ENCODE measurements around the gene SARS2. TPM values are rescaled to one million over a fixed set of nuclear protein-coding genes. Genes with fewer than 3 reads are reported as not detected.

The SARS2 gene
- total and polyA plus RNA-seq, 4 experiments from 2014 or later: 9.6 to 20.2 (median 15.5) TPM

Other genes with a start within 250 kb of the SARS2 start
- gene CAPN12, start 186.3 kb downstream of the SARS2 start, total RNA-seq: 10 to 100 TPM; 16.8 to 19.5 TPM
- gene CAPN12, start 186.3 kb downstream of the SARS2 start, polyA plus RNA-seq: 1 to 10 TPM; 3.9 to 9.9 TPM
- gene LGALS7, start 157.2 kb downstream of the SARS2 start, total RNA-seq: not detected
- gene LGALS7, start 157.2 kb downstream of the SARS2 start, polyA plus RNA-seq: not detected
- not detected for gene LGALS7B, start 141.6 kb downstream of the SARS2 start, total RNA-seq
- not detected for gene LGALS7B, start 141.6 kb downstream of the SARS2 start, polyA plus RNA-seq
- 1 to 10 TPM; 4.7 to 6.1 TPM for gene LGALS4, start 117.8 kb downstream of the SARS2 start, total RNA-seq
- not detected for gene LGALS4, start 117.8 kb downstream of the SARS2 start, polyA plus RNA-seq
- 100 to 1,000 TPM; 135 to 143 TPM for gene ECH1, start 99.0 kb downstream of the SARS2 start, total RNA-seq
- 100 to 1,000 TPM; 245 to 294 TPM for gene ECH1, start 99.0 kb downstream of the SARS2 start, polyA plus RNA-seq
- gene HNRNPL, start 80.8 kb downstream of the SARS2 start, total RNA-seq: 100 to 1,000 TPM; 329 to 351 TPM
- 10 to 100 TPM; 15.2 to 76.0 TPM for gene HNRNPL, start 80.8 kb downstream of the SARS2 start, polyA plus RNA-seq
- 10 to 100 TPM; 64.4 to 65.9 TPM for gene RINL, start 52.5 kb downstream of the SARS2 start, total RNA-seq
- 10 to 100 TPM; 20.9 to 53.3 TPM for gene RINL, start 52.5 kb downstream of the SARS2 start, polyA plus RNA-seq
- gene SIRT2, start 31.1 kb downstream of the SARS2 start, total RNA-seq: 10 to 100 TPM; 47.0 to 50.0 TPM
- gene SIRT2, start 31.1 kb downstream of the SARS2 start, polyA plus RNA-seq: 10 to 100 TPM; 39.0 to 51.7 TPM
- 10 to 100 TPM; 23.9 to 26.0 TPM for gene NFKBIB, start 30.8 kb downstream of the SARS2 start, total RNA-seq
- 10 to 100 TPM in 1 of 2 donors, 1 to 10 TPM in 1; 7.2 to 15.2 TPM for gene NFKBIB, start 30.8 kb downstream of the SARS2 start, polyA plus RNA-seq
- under 1 TPM; 0.42 to 0.79 TPM for gene CCER2, start 18.6 kb downstream of the SARS2 start, total RNA-seq
- not detected for gene CCER2, start 18.6 kb downstream of the SARS2 start, polyA plus RNA-seq
- gene MRPS12, start 181 bp upstream of the SARS2 start, total RNA-seq: 10 to 100 TPM; 25.2 to 26.9 TPM
- gene MRPS12, start 181 bp upstream of the SARS2 start, polyA plus RNA-seq: 100 to 1,000 TPM in 1 of 2 donors, 10 to 100 TPM in 1; 76.4 to 118 TPM
- gene FBXO17, start 45.0 kb upstream of the SARS2 start, total RNA-seq: not detected
- not detected for gene FBXO17, start 45.0 kb upstream of the SARS2 start, polyA plus RNA-seq
- gene FBXO27, start 101.8 kb upstream of the SARS2 start, total RNA-seq: under 1 TPM; 0.64 to 0.86 TPM
- 1 to 10 TPM in 1 of 2 donors, under 1 TPM in 1; 0.42 to 1.4 TPM for gene FBXO27, start 101.8 kb upstream of the SARS2 start, polyA plus RNA-seq
- under 1 TPM in 1 of 2 experiments, not detected in 1; 0.14 TPM for gene ACP7, start 153.6 kb upstream of the SARS2 start, total RNA-seq
- gene ACP7, start 153.6 kb upstream of the SARS2 start, polyA plus RNA-seq: not detected
- 10 to 100 TPM; 13.1 to 15.7 TPM for gene PAK4, start 195.0 kb upstream of the SARS2 start, total RNA-seq
- 1 to 10 TPM; 1.3 to 2.9 TPM for gene PAK4, start 195.0 kb upstream of the SARS2 start, polyA plus RNA-seq

Data from CD4-positive, alpha-beta memory T cell (primary cell).